Activated naive CD8-positive, alpha-beta T cell treated with anti-CD3 and anti-CD28 coated beads, Interleukin-2, amount 50 U/mL, for 24 hours (primary cell): ENCODE results near the gene TUSC1.
"Not testable (repeated sequence)": the region's sequence is repeated elsewhere in the genome, so short reads cannot be mapped to it uniquely, and the experiment has no call there.

Experiments used
- ATAC-seq: fragments of 150-1000 bp; cut with Tn5 transposase; one replicate; pipeline ENCODE4 v1.10.0; 2021
- DNase-seq: peaks from one replicate; pipeline ENCODE4 v3.0.0; 2021
- H3K27ac Mint-ChIP-seq: one replicate; pipeline ENCODE4 v1.8.0; 2021; ENCODE audit warnings: mild to moderate bottlenecking, mixed read lengths
- H3K27me3 Mint-ChIP-seq: one replicate; pipeline ENCODE4 v1.8.0; 2021; ENCODE audit warnings: mixed read lengths
- H3K36me3 Mint-ChIP-seq: one replicate; pipeline ENCODE4 v1.8.0; 2021; ENCODE audit warnings: low read depth, mixed read lengths
- H3K4me1 Mint-ChIP-seq: one replicate; pipeline ENCODE4 v1.8.0; 2021; ENCODE audit warnings: mixed read lengths
- H3K4me3 Mint-ChIP-seq: one replicate; pipeline ENCODE4 v1.8.0; 2021; ENCODE audit warnings: mild to moderate bottlenecking, moderate library complexity, mixed read lengths
- H3K9me3 Mint-ChIP-seq: one replicate; pipeline ENCODE4 v1.8.0; 2021; ENCODE audit warnings: mixed read lengths

The TUSC1 gene

DNA sequence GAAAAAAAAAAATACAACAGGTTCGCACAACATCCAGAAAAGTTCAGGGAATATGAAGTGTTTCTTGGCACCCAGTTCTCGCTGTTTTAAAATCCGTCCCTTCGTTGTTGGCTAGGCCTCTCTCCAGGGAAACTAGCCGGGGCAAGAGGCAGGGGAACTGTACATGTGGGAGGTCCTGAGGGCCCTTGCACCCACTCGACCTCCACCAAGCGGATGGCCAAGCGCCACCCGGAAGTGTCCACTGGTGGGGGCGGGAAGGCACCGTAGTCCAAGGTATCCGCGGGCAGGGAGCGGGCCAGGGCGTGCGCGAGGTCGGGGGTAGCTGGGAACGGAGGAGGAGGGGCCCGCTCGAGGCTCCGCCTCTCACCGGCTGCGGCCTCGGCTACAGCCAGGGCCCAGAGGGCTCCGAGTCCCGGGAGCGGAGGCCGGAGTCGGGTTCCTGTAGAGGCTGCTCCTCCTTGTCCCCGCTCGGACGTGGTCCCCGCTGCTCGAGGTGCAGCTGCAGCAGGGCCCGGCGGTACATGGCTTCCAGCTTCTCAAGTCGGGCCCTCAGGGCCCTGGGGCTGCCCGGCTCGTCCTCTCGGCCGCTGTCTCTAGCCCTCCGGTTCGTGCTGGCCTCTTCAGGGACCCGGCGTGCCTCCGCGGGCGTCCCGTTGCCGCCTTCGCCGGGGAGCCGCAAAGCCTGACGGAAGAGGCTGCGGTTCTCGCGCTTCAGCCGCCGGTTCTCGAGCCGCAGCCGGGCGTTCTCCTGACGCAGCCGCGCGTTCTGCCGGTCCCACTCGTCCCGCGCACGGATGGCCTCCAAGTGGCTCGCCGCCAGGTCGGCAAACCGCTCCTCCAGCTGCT is 720 bp downstream of the TUSC1 start:
- H3K4me1 Mint-ChIP-seq, result peaks cover 3% of the 10 kb centered on the region
- H3K9me3 Mint-ChIP-seq, result no peaks in the 10 kb centered on the region
- peaks cover 31% of the 10 kb centered on the region for H3K27me3 Mint-ChIP-seq
- no peak overlapping the region for H3K27ac Mint-ChIP-seq
- peak overlapping the region; percentile 46 for H3K4me3 Mint-ChIP-seq
- DNase-seq, result peak; percentile 10
- no peaks in the 10 kb centered on the region for H3K36me3 Mint-ChIP-seq
- ATAC-seq, result peak; percentile 36

DNA sequence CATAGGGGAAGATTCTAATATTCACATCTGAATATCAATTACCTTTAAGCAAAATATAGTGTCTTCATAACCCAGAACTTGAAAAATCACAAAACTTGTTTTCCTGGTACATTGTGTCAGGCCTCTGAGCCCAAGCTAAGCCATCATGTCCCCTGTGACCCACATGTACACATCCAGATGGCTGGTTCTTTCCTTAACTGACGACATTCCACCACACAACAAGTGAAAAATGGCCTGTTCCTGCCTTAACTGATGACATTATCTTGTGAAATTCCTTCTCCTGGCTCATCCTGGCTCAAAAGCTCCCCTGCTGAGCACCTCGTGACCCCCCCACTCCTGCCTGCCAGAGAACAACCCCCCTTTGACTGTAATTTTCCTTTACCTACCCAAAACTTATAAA is 2.4 kb downstream of the TUSC1 start:
- H3K36me3 Mint-ChIP-seq, H3K9me3 Mint-ChIP-seq, H3K4me1 Mint-ChIP-seq, DNase-seq, H3K4me3 Mint-ChIP-seq, ATAC-seq, H3K27ac Mint-ChIP-seq: not testable (repeated sequence)
- peaks cover 31% of the 10 kb centered on the region for H3K27me3 Mint-ChIP-seq

DNA sequence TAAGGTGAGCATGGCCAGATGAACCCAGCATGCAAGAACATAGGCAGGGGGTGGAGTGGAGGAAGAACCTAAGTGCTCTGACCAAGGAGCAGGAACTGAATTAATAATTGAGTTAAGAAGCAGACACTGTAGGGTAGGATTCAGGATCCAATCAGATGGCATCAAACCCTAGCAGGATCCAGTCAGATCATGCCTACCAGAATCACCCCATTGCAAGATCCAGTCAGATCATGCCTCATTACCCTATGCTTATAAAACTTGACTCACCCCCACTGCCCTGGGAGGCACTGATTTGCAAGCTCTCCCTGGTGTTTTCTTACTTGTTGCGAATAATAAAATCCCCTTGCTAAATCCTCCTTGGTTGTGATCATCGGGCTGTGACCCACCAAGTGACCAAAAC is 19.7 kb downstream of the TUSC1 start:
- no peak for ATAC-seq
- Mint-ChIP-seq H3K27ac (no peak overlapping the region), H3K9me3 (peaks cover 4% of the 10 kb centered on the region), H3K4me1 (no peaks in the 10 kb centered on the region), H3K27me3 (no peaks in the 10 kb centered on the region), H3K4me3 (no peak overlapping the region), H3K36me3 (no peaks in the 10 kb centered on the region)
- no peak for DNase-seq

DNA sequence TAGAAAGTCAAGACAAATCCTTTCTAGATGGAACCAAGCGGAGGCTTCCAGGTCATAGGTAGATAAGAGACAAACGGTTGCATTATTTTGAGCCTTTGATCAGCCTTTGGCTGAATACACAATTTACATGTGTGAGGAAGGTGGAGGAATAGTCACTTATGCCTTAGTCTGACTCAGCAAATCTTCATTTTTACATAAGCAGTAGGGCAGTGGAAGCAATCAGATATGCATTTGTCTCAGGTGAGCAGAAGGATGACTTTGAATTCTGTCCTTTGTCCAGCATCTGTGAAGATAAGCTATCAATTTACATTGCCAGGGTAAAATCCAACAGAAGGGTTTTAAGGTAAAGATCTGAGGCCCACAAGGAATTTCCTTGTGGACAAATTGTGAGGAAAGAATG is 23.8 kb downstream of the TUSC1 start:
- H3K4me3 Mint-ChIP-seq, result no peak overlapping the region
- no peak overlapping the region for H3K27ac Mint-ChIP-seq
- peaks cover 4% of the 10 kb centered on the region for H3K9me3 Mint-ChIP-seq
- H3K4me1 Mint-ChIP-seq, result no peaks in the 10 kb centered on the region
- no peaks in the 10 kb centered on the region for H3K27me3 Mint-ChIP-seq
- ATAC-seq (no peak), DNase-seq (no peak)
- no peaks in the 10 kb centered on the region for H3K36me3 Mint-ChIP-seq

DNA sequence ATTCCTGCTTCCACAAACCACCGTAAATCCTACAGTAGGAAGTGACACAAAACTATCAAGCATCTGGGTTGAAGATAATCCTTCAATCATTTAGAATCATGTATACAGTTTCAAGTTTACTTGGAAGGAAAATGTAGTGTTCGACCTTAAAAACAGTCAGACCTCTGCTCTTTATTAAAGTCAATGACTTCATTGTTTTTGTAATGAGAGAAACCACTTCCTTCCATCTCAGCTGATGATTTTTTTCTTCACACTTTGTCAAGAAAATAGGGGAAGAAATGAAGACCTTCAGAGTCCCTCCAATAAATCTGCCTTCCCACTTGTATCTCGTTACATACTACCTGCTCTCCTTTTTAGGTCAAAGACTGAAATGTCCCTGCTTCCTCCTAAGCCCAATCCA is 30.1 kb downstream of the TUSC1 start:
- H3K36me3 Mint-ChIP-seq, result no peaks in the 10 kb centered on the region
- no peak overlapping the region for H3K4me3 Mint-ChIP-seq

DNA sequence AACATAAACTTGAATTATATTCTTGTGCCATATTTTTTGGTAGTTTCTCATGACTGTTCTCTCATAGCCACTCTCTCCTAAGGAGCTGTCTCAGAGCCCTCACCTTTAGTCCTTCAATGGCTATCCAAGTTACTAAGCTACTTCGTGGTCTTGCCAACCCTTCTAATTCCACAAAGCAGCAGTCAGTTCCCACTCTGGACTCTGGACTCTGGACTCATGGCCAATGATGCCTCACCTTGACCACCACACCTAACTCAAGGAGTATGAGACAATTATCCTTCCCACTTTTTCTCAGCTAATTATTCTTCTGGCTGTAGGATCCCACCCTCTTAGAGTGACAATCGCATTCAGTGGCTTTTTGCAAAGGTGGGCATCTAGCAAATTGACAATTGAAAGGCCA is 42.2 kb downstream of the TUSC1 start:
- no peaks in the 10 kb centered on the region for H3K4me1 Mint-ChIP-seq
- no peak overlapping the region for H3K27ac Mint-ChIP-seq
- DNase-seq (no peak), ATAC-seq (no peak)
- no peaks in the 10 kb centered on the region for H3K27me3 Mint-ChIP-seq
- no peak overlapping the region for H3K4me3 Mint-ChIP-seq
- peaks cover 10% of the 10 kb centered on the region for H3K9me3 Mint-ChIP-seq
- no peaks in the 10 kb centered on the region for H3K36me3 Mint-ChIP-seq

More for the DNA sequence above, 30.1 kb downstream of the TUSC1 start:
- no peak for ATAC-seq
- H3K4me1 Mint-ChIP-seq, result no peaks in the 10 kb centered on the region
- peaks cover 10% of the 10 kb centered on the region for H3K9me3 Mint-ChIP-seq
- no peak overlapping the region for H3K27ac Mint-ChIP-seq
- no peaks in the 10 kb centered on the region for H3K27me3 Mint-ChIP-seq
- no peak for DNase-seq

DNA sequence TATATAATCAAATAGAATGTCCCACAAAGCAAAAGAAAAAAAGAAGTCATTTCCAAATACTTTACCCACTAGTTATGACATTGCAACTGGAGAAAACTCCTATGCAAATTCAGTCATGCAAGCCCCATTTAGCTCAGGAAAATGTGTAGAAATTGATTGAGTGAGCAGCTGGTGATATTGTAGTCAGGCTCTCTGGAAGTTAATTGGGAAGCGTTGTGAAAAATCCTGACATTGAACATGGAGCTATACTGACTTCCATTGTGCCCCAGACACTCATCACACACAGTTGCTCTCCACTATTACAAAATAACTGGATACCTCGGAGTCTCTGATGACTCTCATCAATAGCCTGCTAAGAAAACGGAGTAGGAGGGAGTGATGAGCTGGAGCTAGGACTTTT is 49.0 kb downstream of the TUSC1 start:
- no peak for DNase-seq
- Mint-ChIP-seq H3K4me3 (no peak overlapping the region), H3K27me3 (no peaks in the 10 kb centered on the region), H3K27ac (no peak overlapping the region), H3K4me1 (no peaks in the 10 kb centered on the region), H3K36me3 (no peaks in the 10 kb centered on the region), H3K9me3 (peaks cover 15% of the 10 kb centered on the region)
- no peak for ATAC-seq
